ENCODE results near the gene IMMP2L.

GRCh38 chr7:111473449-111474198 is 88.7 kb downstream of the IMMP2L start:
- TF ChIP-seq, protein P1, sequence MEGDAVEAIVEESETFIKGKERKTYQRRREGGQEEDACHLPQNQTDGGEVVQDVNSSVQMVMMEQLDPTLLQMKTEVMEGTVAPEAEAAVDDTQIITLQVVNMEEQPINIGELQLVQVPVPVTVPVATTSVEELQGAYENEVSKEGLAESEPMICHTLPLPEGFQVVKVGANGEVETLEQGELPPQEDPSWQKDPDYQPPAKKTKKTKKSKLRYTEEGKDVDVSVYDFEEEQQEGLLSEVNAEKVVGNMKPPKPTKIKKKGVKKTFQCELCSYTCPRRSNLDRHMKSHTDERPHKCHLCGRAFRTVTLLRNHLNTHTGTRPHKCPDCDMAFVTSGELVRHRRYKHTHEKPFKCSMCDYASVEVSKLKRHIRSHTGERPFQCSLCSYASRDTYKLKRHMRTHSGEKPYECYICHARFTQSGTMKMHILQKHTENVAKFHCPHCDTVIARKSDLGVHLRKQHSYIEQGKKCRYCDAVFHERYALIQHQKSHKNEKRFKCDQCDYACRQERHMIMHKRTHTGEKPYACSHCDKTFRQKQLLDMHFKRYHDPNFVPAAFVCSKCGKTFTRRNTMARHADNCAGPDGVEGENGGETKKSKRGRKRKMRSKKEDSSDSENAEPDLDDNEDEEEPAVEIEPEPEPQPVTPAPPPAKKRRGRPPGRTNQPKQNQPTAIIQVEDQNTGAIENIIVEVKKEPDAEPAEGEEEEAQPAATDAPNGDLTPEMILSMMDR (IDR thresholded peaks at IDR 0.05; ENCODE audit: borderline replicate concordance, extremely low read depth, low read length, poor library complexity, severe bottlenecking) = no peak
- no peak for TF ChIP-seq EZH2 (IDR thresholded peaks at IDR 0.05; ENCODE audit: borderline replicate concordance, low read depth, low read length, severe bottlenecking)
